DOHH2 (cell line): Measurements from ENCODE around the gene ASB1.

ENCODE experiments used
- H3F3A ChIP-seq: fragments of 200-600 bp; sonication (generic), shearing (Covaris generic); 2 replicates; pipeline ENCODE4 v1.6.0; 2016; ENCODE audit warnings: antibody characterized with exemption, mild to moderate bottlenecking; ENCODE audit not compliant: control insufficient read depth, insufficient read depth
- H3K27ac ChIP-seq: fragments of 200-600 bp; sonication (generic); 2 replicates; pipeline ENCODE4 v1.5.1; 2014; ENCODE audit warnings: low read depth, mild to moderate bottlenecking, low read length, moderate library complexity
- H3K27me3 ChIP-seq: fragments of 200-600 bp; sonication (generic); 2 replicates; pipeline ENCODE4 v1.6.1; 2014; ENCODE audit warnings: mild to moderate bottlenecking, low read length, mixed read lengths; ENCODE audit not compliant: control insufficient read depth
- H3K36me3 ChIP-seq: fragments of 200-600 bp; sonication (generic); 2 replicates; pipeline ENCODE4 v1.6.1; 2014; ENCODE audit warnings: mild to moderate bottlenecking, low read length, moderate library complexity, mixed read lengths; ENCODE audit not compliant: control insufficient read depth
- H3K4me1 ChIP-seq: fragments of 200-600 bp; sonication (generic); 2 replicates; pipeline ENCODE4 v1.6.1; 2014; ENCODE audit warnings: mild to moderate bottlenecking, low read length, mixed read lengths; ENCODE audit not compliant: control insufficient read depth
- H3K4me2 ChIP-seq: fragments of 200-600 bp; sonication (generic); 2 replicates; pipeline ENCODE4 v1.6.0; 2014; ENCODE audit warnings: mild to moderate bottlenecking, low read length, moderate library complexity
- H3K4me3 ChIP-seq: fragments of 200-600 bp; sonication (generic); 2 replicates; pipeline ENCODE4 v1.5.1; 2014; ENCODE audit warnings: mild to moderate bottlenecking, low read length, mixed read lengths
- H3K79me2 ChIP-seq: fragments of 200-600 bp; sonication (generic); 2 replicates; pipeline ENCODE4 v1.6.1; 2014; ENCODE audit warnings: mild to moderate bottlenecking, low read length, mixed read lengths; ENCODE audit not compliant: control insufficient read depth
- H3K9me2 ChIP-seq: fragments of 200-600 bp; sonication (generic); replicated peaks from 2 replicates; pipeline ENCODE4 v1.6.1; 2014; ENCODE audit warnings: mild to moderate bottlenecking, low read length, mixed read lengths; ENCODE audit not compliant: control insufficient read depth
- H3K9me3 ChIP-seq: fragments of 200-600 bp; sonication (generic); 2 replicates; pipeline ENCODE4 v1.6.1; 2014; ENCODE audit warnings: antibody characterized with exemption, low read length, mixed read lengths; ENCODE audit not compliant: control insufficient read depth, insufficient read depth
- H4K20me1 ChIP-seq: fragments of 200-600 bp; sonication (generic); 2 replicates; pipeline ENCODE4 v1.6.0; 2014; ENCODE audit warnings: low read depth, mild to moderate bottlenecking, antibody characterized with exemption, low read length, moderate library complexity; ENCODE audit not compliant: control insufficient read depth, insufficient read depth
- CTCF ChIP-seq: fragments of 200-600 bp; sonication (generic); IDR thresholded peaks from one replicate; pipeline ENCODE4 v1.5.1; 2014; ENCODE audit warnings: antibody characterized with exemption, mild to moderate bottlenecking, low read depth, low read length; ENCODE audit not compliant: poor library complexity, severe bottlenecking
- EZH2phosphoT487 ChIP-seq: fragments of 200-600 bp; sonication (generic); IDR thresholded peaks from 2 replicates; pipeline ENCODE4 v1.6.1; 2017; ENCODE audit warnings: borderline replicate concordance, mild to moderate bottlenecking, antibody characterized with exemption, low read length, moderate library complexity, mixed read lengths

Gene ASB1

GRCh38 chr2:238418999-238419546 lies 7.7 kb upstream of the ASB1 start:
- Histone ChIP-seq H3K9me2 (no peaks in the 10 kb centered on the region), H3K27ac (no peak overlapping the region), H3K9me3 (peaks cover 19% of the 10 kb centered on the region; the same call in 1 of the 2 replicates), H3K4me2 (no peak overlapping the region), H3K4me1 (no peaks in the 10 kb centered on the region), H4K20me1 (no peaks in the 10 kb centered on the region), H3K27me3 (no peaks in the 10 kb centered on the region), H3K36me3 (no peaks in the 10 kb centered on the region), H3K4me3 (no peak overlapping the region), H3F3A (no peaks in the 10 kb centered on the region), H3K79me2 (no peaks in the 10 kb centered on the region)
- TF ChIP-seq EZH2phosphoT487 (no peak), CTCF (no peak)

DNA sequence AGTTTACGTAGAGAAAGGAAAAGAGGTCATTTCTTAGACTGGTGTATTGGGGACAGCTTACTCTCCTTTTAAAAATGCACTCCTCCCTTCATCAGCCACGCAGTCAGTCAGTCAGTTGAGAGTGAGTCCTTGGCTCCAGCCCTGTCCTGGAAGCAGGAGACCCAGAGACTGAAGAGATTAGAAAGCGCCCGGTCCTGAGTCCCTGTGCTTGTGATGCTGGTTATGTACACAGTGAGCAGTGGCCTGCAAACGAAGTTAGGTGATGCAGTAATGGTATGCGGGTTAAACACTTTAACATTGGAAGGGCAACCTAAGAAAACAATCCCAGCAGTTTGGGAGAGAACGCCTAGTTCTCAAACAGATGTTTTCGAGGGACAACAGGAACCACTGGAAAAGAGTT lies 6.3 kb upstream of the ASB1 start:
- Histone ChIP-seq H3F3A (no peaks in the 10 kb centered on the region), H3K4me2 (no peak overlapping the region), H3K36me3 (no peaks in the 10 kb centered on the region), H3K4me1 (peaks cover under 1% of the 10 kb centered on the region), H3K9me2 (no peaks in the 10 kb centered on the region), H3K27ac (no peak overlapping the region), H3K4me3 (no peak overlapping the region), H4K20me1 (no peaks in the 10 kb centered on the region), H3K9me3 (peaks cover 12% of the 10 kb centered on the region; the same call in 1 of the 2 replicates), H3K79me2 (no peaks in the 10 kb centered on the region), H3K27me3 (no peaks in the 10 kb centered on the region)
- TF ChIP-seq CTCF: no peak

DNA sequence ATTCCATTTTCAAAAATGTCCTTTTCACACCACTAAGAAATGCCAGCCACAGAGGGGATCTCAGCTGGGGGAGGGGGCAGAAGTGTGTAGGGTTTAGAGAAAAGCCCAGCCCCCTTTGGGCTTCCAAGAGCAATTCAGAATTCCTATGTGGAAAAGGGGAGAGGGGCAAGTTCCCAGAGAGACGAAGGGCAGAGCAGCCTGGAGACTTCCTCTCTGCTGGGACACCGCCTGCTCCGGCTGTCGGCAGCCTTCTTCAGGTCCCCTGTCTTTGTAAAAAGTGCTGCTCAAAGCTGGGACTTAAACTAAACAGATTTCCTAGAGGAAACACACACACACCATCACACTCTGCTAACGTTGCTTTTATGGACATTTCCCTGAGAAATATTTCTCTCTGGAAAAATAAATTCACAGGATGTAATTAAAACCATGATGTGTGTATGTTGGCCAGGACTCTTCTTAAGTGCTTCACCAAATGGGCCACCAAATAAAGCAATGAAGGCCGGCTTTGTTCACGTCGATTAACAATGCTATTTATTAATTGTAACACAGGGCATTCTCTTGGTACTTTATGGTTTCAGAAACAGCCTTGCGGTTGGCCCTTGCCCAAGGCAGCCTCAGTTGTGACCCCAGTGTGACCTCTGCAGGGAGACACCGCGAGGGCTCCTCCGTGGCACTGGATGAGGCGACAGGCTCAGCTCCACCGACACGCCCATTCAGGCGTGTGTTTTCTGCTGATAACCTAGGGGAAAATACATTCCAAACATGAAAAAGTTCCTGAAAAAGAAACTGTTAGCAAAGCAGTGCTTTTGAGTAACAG lies 5.6 kb upstream of the ASB1 start:
- Histone ChIP-seq H3K36me3 (no peaks in the 10 kb centered on the region), H3K79me2 (peaks cover 6% of the 10 kb centered on the region; the same call in 1 of the 2 replicates), H4K20me1 (no peaks in the 10 kb centered on the region), H3K4me1 (peaks cover 7% of the 10 kb centered on the region), H3K4me3 (no peak overlapping the region), H3K4me2 (no peak overlapping the region), H3K27me3 (no peaks in the 10 kb centered on the region), H3K9me3 (peaks cover 6% of the 10 kb centered on the region; the same call in 1 of the 2 replicates), H3K9me2 (no peaks in the 10 kb centered on the region), H3K27ac (no peak overlapping the region), H3F3A (no peaks in the 10 kb centered on the region)
- TF ChIP-seq CTCF: no peak
- no peak for TF ChIP-seq EZH2phosphoT487
